H7 (cell line): ENCODE results near the gene EMC8. TPM values are rescaled to one million over a fixed set of nuclear protein-coding genes. Genes with fewer than 3 reads are reported as not detected.

Experiments used
- DNase-seq: peaks from one replicate; pipeline ENCODE4 v3.0.0; 2012
- H3K27me3 ChIP-seq: 2 replicates; pipeline ENCODE4 v1.6.0; 2011; ENCODE audit warnings: mild to moderate bottlenecking, low read length; ENCODE audit not compliant: control insufficient read depth, insufficient read depth
- H3K36me3 ChIP-seq: replicated peaks from 2 replicates; pipeline ENCODE4 v1.5.1; 2011; ENCODE audit warnings: low read length; ENCODE audit not compliant: control insufficient read depth, insufficient read depth
- H3K4me3 ChIP-seq: 2 replicates; pipeline ENCODE4 v1.5.1; 2011; ENCODE audit warnings: low read depth, mild to moderate bottlenecking, control low read depth, low read length, moderate library complexity; ENCODE audit not compliant: insufficient read depth
- total RNA-seq: library from RNA; depleted of rRNA; stranded (reverse); fragments of >200 nt; shearing (Covaris generic); gene quantifications from 2 replicates; pipeline ENCODE4 v1.2.3, GENCODE V29; 2014; rRNA removed

Gene EMC8
- total RNA-seq, 1 experiment from 2014 or later: 101 TPM

GRCh38 chr16:85733839-85734170 is 65.5 kb downstream of the EMC8 start:
- Histone ChIP-seq H3K4me3 (no peak overlapping the region), H3K27me3 (no peaks in the 10 kb centered on the region), H3K36me3 (no peaks in the 10 kb centered on the region)
- DNase-seq: peak; percentile 98

- no peaks in the 10 kb centered on the region for H3K27me3 ChIP-seq
- no peak overlapping the region for H3K4me3 ChIP-seq
- H3K36me3 ChIP-seq: no peaks in the 10 kb centered on the region
- DNase-seq: no peak
These were observed 66.0 kb downstream of the EMC8 start for GRCh38 chr16:85733155-85733838.

GRCh38 chr16:85731179-85731578 is 68.2 kb downstream of the EMC8 start:
- no peaks in the 10 kb centered on the region; the same call in 1 of the 2 replicates for H3K27me3 ChIP-seq
- no peaks in the 10 kb centered on the region for H3K36me3 ChIP-seq
- no peak overlapping the region for H3K4me3 ChIP-seq
- no peak for DNase-seq

GRCh38 chr16:85730186-85730465 is 69.2 kb downstream of the EMC8 start:
- Histone ChIP-seq H3K4me3 (no peak overlapping the region), H3K36me3 (no peaks in the 10 kb centered on the region), H3K27me3 (no peaks in the 10 kb centered on the region; the same call in 1 of the 2 replicates)
- DNase-seq: no peak

GRCh38 chr16:85729452-85730185 is 69.7 kb downstream of the EMC8 start:
- Histone ChIP-seq H3K36me3 (no peaks in the 10 kb centered on the region), H3K27me3 (no peaks in the 10 kb centered on the region; the same call in 1 of the 2 replicates), H3K4me3 (no peak overlapping the region)
- DNase-seq: no peak

GRCh38 chr16:85728879-85729278 is 70.5 kb downstream of the EMC8 start:
- Histone ChIP-seq H3K27me3 (no peaks in the 10 kb centered on the region; the same call in 1 of the 2 replicates), H3K36me3 (no peaks in the 10 kb centered on the region), H3K4me3 (no peak overlapping the region)
- peak; percentile 84 for DNase-seq

Other genes with a start within 250 kb of the EMC8 start
- 52.5 and 73.6 TPM in 2 replicates for gene GSE1, start 186.2 kb downstream of the EMC8 start, total RNA-seq
- gene GINS2, start 110.6 kb downstream of the EMC8 start, total RNA-seq: 25.6 and 25.9 TPM in 2 replicates
- 4.1 and 7.2 TPM in 2 replicates for gene C16orf74, start 48.4 kb downstream of the EMC8 start, total RNA-seq
- gene COX4I1, start 151 bp upstream of the EMC8 start, total RNA-seq: 638 and 696 TPM in 2 replicates
- 0.21 and 2.7 TPM in 2 replicates for gene IRF8, start 99.6 kb upstream of the EMC8 start, total RNA-seq